ENCODE results near the gene WNT2. TPM values are rescaled to one million over a fixed set of nuclear protein-coding genes. Genes with fewer than 3 reads are reported as not detected.

The WNT2 gene
- total and polyA plus RNA-seq, 2 of the 4 experiments (the other 2 are of a cell fraction), result 1.8 to 1.9 TPM

DNA sequence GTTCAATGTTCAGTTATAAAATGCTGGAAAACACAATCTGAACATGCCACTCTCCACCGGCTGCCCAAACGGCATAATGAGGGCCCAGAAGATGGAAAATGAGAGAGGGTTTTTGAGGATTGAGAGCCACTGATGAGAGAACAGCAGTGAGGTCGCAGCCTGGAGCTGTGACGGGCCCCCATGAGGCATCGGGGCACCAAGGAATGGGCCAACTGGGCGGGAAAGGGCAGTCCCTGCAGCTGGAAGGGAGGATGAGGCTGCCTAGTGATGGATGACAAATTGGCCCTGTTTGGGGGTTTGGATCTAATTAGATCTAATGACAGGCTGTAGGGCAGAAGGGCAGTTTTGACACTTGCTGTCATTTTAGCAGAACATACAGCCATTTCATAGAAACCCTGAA is 39.1 kb downstream of the WNT2 start:
- Histone ChIP-seq H3K9me1 (ENCODE audit: insufficient read depth, low read length) (peaks cover 24% of the 10 kb centered on the region), H2BK120ac (ENCODE audit: low read depth, low read length) (peak overlapping the region; percentile 84), H3K4me1 (ENCODE audit: control insufficient read depth, insufficient read depth, low read length) (peaks cover 22% of the 10 kb centered on the region), H2BK20ac (ENCODE audit: low read depth, low read length) (peak overlapping the region; percentile 71), H2AK5ac (ENCODE audit: low read depth, low read length) (peak overlapping the region; percentile 85), H2AK9ac (replicated peaks; ENCODE audit: low read depth, low read length, poor library complexity) (peak overlapping the region; percentile 47), H3K18ac (ENCODE audit: low read depth, low read length) (peak overlapping the region; percentile 71), H3K36me3 (ENCODE audit: control insufficient read depth, insufficient read depth, low read length) (no peaks in the 10 kb centered on the region), H3K4me2 (ENCODE audit: low read depth, low read length) (no peak overlapping the region), H3K23ac (ENCODE audit: low read depth, low read length) (peak overlapping the region; percentile 13), H3K14ac (replicated peaks; ENCODE audit: low read depth, low read length) (peak overlapping the region; percentile 14), H3K4ac (ENCODE audit: low read depth, low read length) (peak overlapping the region; percentile 87), H2AFZ (replicated peaks; ENCODE audit: low read length, poor library complexity) (peak overlapping the region; percentile 71), H2BK15ac (ENCODE audit: low read depth, low read length) (peak overlapping the region; percentile 9; the same call in 2 of the 3 replicates), H4K5ac (ENCODE audit: low read depth, low read length) (peak overlapping the region; percentile 69), H4K91ac (ENCODE audit: insufficient read depth, low read depth, low read length) (peak overlapping the region; percentile 81), H2BK5ac (ENCODE audit: low read depth, low read length, poor library complexity, severe bottlenecking) (peak overlapping the region; percentile 88), H4K20me1 (ENCODE audit: insufficient read depth, low read length) (no peaks in the 10 kb centered on the region), H3K9me3 (ENCODE audit: control insufficient read depth, insufficient read depth, low read length) (no peaks in the 10 kb centered on the region), H3K56ac (ENCODE audit: extremely low read depth, insufficient read depth, low read length) (peak overlapping the region; percentile 37; the same call in 1 of the 2 replicates), H4K8ac (ENCODE audit: low read depth in 2 of 2, low read length in 2 of 2) (peak overlapping the region; percentile 29 to 78; a peak in 3 of 4 replicates), H3K9ac (ENCODE audit: low read depth, low read length) (no peak overlapping the region), H3K4me3 (ENCODE audit: insufficient read depth, low read depth, low read length) (no peak overlapping the region), H3K27ac (ENCODE audit: insufficient read depth, low read length) (peak overlapping the region; percentile 72), H3K27me3 (ENCODE audit: control insufficient read depth, insufficient read depth, low read length) (no peaks in the 10 kb centered on the region), H3K79me1 (ENCODE audit: low read depth in 1 of 2, low read length in 2 of 2) (no peaks in the 10 kb centered on the region)
- dilution Hi-C loops (cut with HindIII; ENCODE audit: low sequenced_read_pairs, unreplicated experiment) (no loop called here), in situ Hi-C loops (cut with MboI; ENCODE audit: low sequenced_read_pairs) (no loop called here), intact Hi-C loops (cut with micrococcal nuclease) (no loop called here)
- ChIA-PET POLR2A (ENCODE audit: unreplicated experiment) (no interaction called here), CTCF (interaction anchor here (1.1 to 1.2 kb wide), 2 partner anchors 11 to 32 kb away, joined by 3 to 4 read pairs; no protein-coding TSS in a partner anchor)
- DNase-seq, result no peak
- whole genome bisulfite sequencing, 2 experiments (ENCODE audit: extremely low coverage in 2 of 2, insufficient read length in 1 of 2), result 100% methylated on average over 1 of the region's 6 CpGs; no CpG with 5 or more reads in 1 of the 2 experiments
- TF ChIP-seq, protein P1, sequence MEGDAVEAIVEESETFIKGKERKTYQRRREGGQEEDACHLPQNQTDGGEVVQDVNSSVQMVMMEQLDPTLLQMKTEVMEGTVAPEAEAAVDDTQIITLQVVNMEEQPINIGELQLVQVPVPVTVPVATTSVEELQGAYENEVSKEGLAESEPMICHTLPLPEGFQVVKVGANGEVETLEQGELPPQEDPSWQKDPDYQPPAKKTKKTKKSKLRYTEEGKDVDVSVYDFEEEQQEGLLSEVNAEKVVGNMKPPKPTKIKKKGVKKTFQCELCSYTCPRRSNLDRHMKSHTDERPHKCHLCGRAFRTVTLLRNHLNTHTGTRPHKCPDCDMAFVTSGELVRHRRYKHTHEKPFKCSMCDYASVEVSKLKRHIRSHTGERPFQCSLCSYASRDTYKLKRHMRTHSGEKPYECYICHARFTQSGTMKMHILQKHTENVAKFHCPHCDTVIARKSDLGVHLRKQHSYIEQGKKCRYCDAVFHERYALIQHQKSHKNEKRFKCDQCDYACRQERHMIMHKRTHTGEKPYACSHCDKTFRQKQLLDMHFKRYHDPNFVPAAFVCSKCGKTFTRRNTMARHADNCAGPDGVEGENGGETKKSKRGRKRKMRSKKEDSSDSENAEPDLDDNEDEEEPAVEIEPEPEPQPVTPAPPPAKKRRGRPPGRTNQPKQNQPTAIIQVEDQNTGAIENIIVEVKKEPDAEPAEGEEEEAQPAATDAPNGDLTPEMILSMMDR (conservative IDR thresholded peaks at IDR 0.05; ENCODE audit: low read depth, low read length), result no peak
- no peak for TF ChIP-seq POLR2A (IDR thresholded peaks at IDR 0.05; ENCODE audit: low read depth, low read length)
- TF ChIP-seq, protein P2, sequence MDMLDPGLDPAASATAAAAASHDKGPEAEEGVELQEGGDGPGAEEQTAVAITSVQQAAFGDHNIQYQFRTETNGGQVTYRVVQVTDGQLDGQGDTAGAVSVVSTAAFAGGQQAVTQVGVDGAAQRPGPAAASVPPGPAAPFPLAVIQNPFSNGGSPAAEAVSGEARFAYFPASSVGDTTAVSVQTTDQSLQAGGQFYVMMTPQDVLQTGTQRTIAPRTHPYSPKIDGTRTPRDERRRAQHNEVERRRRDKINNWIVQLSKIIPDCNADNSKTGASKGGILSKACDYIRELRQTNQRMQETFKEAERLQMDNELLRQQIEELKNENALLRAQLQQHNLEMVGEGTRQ (IDR thresholded peaks at IDR 0.05; ENCODE audit: low read depth, low read length), result no peak
- no peak for TF ChIP-seq FOS (IDR thresholded peaks at IDR 0.05; ENCODE audit: low read depth, low read length)
- TF ChIP-seq RCOR1 (IDR thresholded peaks at IDR 0.05; ENCODE audit: insufficient replicate concordance, low read length), result no peak
- no peak for TF ChIP-seq RAD21 (IDR thresholded peaks at IDR 0.05; ENCODE audit: low read length)
- no peak for TF ChIP-seq MXI1 (IDR thresholded peaks at IDR 0.05; ENCODE audit: borderline replicate concordance, low read depth, low read length)
- TF ChIP-seq RFX5 (IDR thresholded peaks at IDR 0.05; ENCODE audit: low read depth, low read length), result no peak
- no peak for TF ChIP-seq MAFK (IDR thresholded peaks at IDR 0.05; ENCODE audit: low read depth, low read length)
- no peak for TF ChIP-seq CEBPB (IDR thresholded peaks at IDR 0.05; ENCODE audit: low read depth, low read length)
- TF ChIP-seq MAZ (IDR thresholded peaks at IDR 0.05; ENCODE audit: borderline replicate concordance, low read depth, low read length), result no peak
- no peak for TF ChIP-seq NFE2L2 (IDR thresholded peaks at IDR 0.05; ENCODE audit: low read depth, low read length)
- no peak for TF ChIP-seq CHD1 (IDR thresholded peaks at IDR 0.05; ENCODE audit: low read depth, low read length)
- TF ChIP-seq SMC3 (IDR thresholded peaks at IDR 0.05; ENCODE audit: low read depth, low read length), result no peak
- no peak for TF ChIP-seq BHLHE40 (IDR thresholded peaks at IDR 0.05; ENCODE audit: low read depth, low read length)
- TF ChIP-seq ELK1 (IDR thresholded peaks at IDR 0.05; ENCODE audit: borderline replicate concordance, low read depth, low read length), result no peak
- BruUV-seq (replicated peaks), result no TSS peak
- ATAC-seq (ENCODE audit: low read depth), result no peak
